Prostate gland (tissue), 2 donors: ENCODE results near the gene VTA1.
"Not testable (repeated sequence)": the region's sequence is repeated elsewhere in the genome, so short reads cannot be mapped to it uniquely, and the experiment has no call there.

Experiments used
- POLR2AphosphoS5 ChIP-seq: sonication (generic); formaldehyde crosslinking; IDR thresholded peaks from one replicate; pipeline ENCODE4 v1.6.1; 2017; ENCODE audit warnings: antibody characterized with exemption
- TF ChIP-seq, protein P1 (sequence below), 4 experiments: fragments of 200-600 bp in 2 of 4; fragments of 450-650 bp in 2 of 4; sonication (generic) in 2 of 4; IDR thresholded peaks; 1 replicate in 3 of 4; 2 replicates in 1 of 4; pipeline ENCODE4 v1.5.1; 2016 to 2019; ENCODE audit warnings: antibody characterized with exemption in 4 of 4, mild to moderate bottlenecking in 2 of 4, moderate library complexity in 2 of 4

DNA sequence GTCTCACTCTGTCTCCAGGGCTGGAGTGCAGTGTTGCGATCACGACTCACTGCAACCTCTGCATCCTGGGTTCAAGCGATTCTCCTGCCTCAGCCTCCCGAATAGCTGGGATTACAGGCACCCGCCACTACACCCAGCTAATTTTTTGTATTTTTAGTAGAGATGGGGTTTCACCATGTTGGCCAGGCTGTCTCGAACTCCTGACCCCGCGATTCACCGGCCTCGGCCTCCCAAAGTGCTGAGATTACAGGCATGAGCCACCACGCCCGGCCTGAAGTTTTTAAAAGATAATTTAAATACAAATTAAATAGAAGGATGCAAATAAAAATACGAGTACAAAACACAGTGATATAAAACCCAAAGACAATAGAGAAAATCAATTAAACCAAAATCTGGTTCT, 5.5 kb upstream of the VTA1 start:
- not testable (repeated sequence) for TF ChIP-seq POLR2AphosphoS5
- TF ChIP-seq, protein P1, sequence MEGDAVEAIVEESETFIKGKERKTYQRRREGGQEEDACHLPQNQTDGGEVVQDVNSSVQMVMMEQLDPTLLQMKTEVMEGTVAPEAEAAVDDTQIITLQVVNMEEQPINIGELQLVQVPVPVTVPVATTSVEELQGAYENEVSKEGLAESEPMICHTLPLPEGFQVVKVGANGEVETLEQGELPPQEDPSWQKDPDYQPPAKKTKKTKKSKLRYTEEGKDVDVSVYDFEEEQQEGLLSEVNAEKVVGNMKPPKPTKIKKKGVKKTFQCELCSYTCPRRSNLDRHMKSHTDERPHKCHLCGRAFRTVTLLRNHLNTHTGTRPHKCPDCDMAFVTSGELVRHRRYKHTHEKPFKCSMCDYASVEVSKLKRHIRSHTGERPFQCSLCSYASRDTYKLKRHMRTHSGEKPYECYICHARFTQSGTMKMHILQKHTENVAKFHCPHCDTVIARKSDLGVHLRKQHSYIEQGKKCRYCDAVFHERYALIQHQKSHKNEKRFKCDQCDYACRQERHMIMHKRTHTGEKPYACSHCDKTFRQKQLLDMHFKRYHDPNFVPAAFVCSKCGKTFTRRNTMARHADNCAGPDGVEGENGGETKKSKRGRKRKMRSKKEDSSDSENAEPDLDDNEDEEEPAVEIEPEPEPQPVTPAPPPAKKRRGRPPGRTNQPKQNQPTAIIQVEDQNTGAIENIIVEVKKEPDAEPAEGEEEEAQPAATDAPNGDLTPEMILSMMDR (IDR thresholded peaks at IDR 0.05): not testable (repeated sequence)
